Uterus (tissue), 2 donors: ENCODE data around the gene VRK1.

Experiments used
- POLR2A ChIP-seq, 2 donors: fragments of 450-650 bp; IDR thresholded peaks; one replicate each; pipeline ENCODE4 v1.6.1; 2016; ENCODE audit warnings: antibody characterized with exemption in 2 of 2, mild to moderate bottlenecking in 1 of 2, moderate library complexity in 1 of 2
- TF ChIP-seq, protein P1 (sequence below), 4 experiments: fragments of 200-600 bp in 2 of 4; fragments of 450-650 bp in 2 of 4; sonication (generic) in 2 of 4; IDR thresholded peaks; one replicate each; pipeline ENCODE4 v1.5.1; 2016 to 2019; ENCODE audit warnings: antibody characterized with exemption in 4 of 4, mild to moderate bottlenecking in 2 of 4, moderate library complexity in 1 of 4

DNA sequence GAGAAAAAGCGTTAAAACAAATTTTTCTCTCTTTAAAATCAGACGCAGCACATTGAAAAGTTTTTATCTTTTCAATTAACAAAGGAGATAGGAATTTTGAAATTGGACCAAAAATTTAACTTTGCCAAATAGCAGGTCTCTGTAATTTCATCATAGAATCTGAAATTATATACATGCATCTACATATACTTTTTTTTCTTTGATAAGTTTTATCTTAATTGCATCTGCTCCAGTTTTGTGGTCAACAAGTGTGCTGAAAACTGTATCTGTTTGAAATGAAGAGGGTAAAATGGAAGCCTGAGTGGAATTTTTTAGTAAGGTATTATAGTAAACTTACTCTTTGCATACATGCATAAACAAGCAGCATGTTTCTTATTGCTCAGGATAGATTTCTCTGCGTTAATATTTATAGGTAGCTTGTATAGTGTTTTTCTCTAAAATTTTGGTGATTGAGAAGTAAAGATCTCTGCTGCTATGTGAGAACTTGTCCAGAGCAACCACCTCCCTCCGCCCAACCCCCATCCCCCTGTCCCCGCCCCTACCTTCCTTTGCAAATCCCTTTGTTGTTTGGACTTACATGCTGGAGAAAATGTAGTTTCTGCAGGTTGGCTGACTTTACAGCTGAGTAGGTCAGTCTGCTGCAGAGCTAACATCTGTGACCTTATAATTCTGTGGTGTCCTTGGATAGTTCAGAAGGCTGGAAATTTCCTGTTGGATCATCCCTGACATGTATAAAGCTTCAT, 64.6 kb downstream of the VRK1 start:
- TF ChIP-seq, protein P1, sequence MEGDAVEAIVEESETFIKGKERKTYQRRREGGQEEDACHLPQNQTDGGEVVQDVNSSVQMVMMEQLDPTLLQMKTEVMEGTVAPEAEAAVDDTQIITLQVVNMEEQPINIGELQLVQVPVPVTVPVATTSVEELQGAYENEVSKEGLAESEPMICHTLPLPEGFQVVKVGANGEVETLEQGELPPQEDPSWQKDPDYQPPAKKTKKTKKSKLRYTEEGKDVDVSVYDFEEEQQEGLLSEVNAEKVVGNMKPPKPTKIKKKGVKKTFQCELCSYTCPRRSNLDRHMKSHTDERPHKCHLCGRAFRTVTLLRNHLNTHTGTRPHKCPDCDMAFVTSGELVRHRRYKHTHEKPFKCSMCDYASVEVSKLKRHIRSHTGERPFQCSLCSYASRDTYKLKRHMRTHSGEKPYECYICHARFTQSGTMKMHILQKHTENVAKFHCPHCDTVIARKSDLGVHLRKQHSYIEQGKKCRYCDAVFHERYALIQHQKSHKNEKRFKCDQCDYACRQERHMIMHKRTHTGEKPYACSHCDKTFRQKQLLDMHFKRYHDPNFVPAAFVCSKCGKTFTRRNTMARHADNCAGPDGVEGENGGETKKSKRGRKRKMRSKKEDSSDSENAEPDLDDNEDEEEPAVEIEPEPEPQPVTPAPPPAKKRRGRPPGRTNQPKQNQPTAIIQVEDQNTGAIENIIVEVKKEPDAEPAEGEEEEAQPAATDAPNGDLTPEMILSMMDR (IDR thresholded peaks at IDR 0.05): no peak
- no peak for TF ChIP-seq POLR2A (IDR thresholded peaks at IDR 0.05)
